ES-I3 (cell line): ENCODE results near the gene DDIT3.

ENCODE experiments used
- H3K36me3 ChIP-seq: 2 replicates; pipeline ENCODE4 v1.6.1; 2013; ENCODE audit warnings: mild to moderate bottlenecking, low read length, control low read depth, moderate library complexity; ENCODE audit not compliant: insufficient read depth
- H3K4me1 ChIP-seq: 2 replicates; pipeline ENCODE4 v1.6.1; 2013; ENCODE audit warnings: mild to moderate bottlenecking, control low read depth, low read length; ENCODE audit not compliant: insufficient read depth
- H3K9ac ChIP-seq: 2 replicates; pipeline ENCODE4 v1.6.1; 2013; ENCODE audit warnings: low read depth, mild to moderate bottlenecking, low read length, moderate library complexity
- H3K9me3 ChIP-seq: 2 replicates; pipeline ENCODE4 v1.6.1; 2013; ENCODE audit warnings: mild to moderate bottlenecking, low read length, moderate library complexity; ENCODE audit not compliant: control insufficient read depth, insufficient read depth

The DDIT3 gene

DNA sequence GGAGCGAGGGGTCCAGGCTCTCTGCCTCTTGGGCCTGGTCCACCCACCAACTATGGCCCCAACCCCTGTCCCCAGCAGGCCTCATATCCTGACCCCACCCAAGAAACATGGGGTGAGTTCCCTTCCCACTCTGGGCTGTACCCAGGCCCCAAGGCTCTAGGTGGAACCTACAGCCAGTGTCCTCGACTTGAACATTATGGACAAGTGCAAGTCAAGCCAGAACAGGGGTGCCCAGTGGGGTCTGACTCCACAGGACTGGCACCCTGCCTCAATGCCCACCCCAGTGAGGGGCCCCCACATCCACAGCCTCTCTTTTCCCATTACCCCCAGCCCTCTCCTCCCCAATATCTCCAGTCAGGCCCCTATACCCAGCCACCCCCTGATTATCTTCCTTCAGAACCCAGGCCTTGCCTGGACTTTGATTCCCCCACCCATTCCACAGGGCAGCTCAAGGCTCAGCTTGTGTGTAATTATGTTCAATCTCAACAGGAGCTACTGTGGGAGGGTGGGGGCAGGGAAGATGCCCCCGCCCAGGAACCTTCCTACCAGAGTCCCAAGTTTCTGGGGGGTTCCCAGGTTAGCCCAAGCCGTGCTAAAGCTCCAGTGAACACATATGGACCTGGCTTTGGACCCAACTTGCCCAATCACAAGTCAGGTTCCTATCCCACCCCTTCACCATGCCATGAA is 49.2 kb downstream of the DDIT3 start:
- no peaks in the 10 kb centered on the region for H3K4me1 ChIP-seq
- H3K36me3 ChIP-seq = no peaks in the 10 kb centered on the region
- no peak overlapping the region for H3K9ac ChIP-seq
- H3K9me3 ChIP-seq = no peaks in the 10 kb centered on the region

GRCh38 chr12:57470286-57470969 is 49.9 kb downstream of the DDIT3 start:
- Histone ChIP-seq H3K9ac (no peak overlapping the region), H3K4me1 (no peaks in the 10 kb centered on the region), H3K36me3 (no peaks in the 10 kb centered on the region), H3K9me3 (no peaks in the 10 kb centered on the region)

DNA sequence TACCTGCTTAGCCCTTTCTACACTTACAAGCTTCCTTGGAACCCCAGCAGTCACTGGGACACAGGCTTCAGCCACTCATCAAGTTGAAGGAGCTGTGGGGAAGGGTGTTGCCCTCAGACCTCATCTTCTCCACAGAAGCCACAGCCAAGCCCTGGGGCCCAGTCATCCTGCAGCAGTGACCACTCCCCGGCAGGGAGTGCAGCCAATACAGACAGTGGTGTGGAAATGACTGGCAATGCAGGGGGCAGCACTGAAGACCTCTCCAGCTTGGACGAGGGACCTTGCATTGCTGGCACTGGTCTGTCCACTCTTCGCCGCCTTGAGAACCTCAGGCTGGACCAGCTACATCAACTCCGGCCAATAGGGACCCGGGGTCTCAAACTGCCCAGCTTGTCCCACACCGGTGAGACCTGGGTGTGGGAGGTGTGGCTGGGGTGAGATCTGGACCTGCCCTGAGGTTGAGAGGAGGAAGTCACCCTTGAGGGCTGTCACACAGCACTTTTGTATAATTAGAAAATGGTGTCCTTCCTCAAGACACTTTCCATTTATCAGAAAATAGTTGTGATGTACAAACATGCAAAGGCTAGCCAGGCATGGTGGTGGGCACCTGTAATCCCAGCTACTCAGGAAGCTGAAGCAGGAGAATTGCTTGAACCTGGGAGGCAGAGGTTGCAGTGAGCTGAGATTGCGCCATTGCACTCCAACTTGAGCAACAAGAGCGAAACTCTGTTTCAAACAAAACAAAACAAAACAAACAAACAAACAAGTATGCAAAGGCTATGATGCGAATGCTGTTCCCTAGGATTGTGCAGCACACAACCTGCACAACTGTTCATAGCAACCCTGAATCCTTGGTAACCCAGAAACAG is 50.8 kb downstream of the DDIT3 start:
- Histone ChIP-seq H3K9ac (no peak overlapping the region), H3K36me3 (no peaks in the 10 kb centered on the region), H3K4me1 (no peaks in the 10 kb centered on the region), H3K9me3 (no peaks in the 10 kb centered on the region)

DNA sequence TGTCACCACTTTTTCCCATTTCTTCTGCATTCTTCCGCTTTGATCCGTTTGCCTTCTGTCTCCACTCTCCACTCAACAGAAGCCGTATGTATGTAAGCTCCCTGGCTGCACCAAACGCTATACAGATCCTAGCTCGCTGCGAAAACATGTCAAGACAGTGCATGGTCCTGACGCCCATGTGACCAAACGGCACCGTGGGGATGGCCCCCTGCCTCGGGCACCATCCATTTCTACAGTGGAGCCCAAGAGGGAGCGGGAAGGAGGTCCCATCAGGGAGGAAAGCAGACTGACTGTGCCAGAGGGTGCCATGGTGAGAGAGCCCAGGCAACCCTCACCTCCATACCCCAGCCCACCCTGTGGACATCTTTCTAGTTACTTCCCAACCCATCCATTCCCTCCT is 52.4 kb downstream of the DDIT3 start:
- H3K4me1 ChIP-seq = 0 out of 2 replicates have a peak, but pooled peaks cover under 1% of the 10 kb centered on the region
- no peaks in the 10 kb centered on the region for H3K36me3 ChIP-seq
- H3K9me3 ChIP-seq = no peaks in the 10 kb centered on the region
- no peak overlapping the region for H3K9ac ChIP-seq

DNA sequence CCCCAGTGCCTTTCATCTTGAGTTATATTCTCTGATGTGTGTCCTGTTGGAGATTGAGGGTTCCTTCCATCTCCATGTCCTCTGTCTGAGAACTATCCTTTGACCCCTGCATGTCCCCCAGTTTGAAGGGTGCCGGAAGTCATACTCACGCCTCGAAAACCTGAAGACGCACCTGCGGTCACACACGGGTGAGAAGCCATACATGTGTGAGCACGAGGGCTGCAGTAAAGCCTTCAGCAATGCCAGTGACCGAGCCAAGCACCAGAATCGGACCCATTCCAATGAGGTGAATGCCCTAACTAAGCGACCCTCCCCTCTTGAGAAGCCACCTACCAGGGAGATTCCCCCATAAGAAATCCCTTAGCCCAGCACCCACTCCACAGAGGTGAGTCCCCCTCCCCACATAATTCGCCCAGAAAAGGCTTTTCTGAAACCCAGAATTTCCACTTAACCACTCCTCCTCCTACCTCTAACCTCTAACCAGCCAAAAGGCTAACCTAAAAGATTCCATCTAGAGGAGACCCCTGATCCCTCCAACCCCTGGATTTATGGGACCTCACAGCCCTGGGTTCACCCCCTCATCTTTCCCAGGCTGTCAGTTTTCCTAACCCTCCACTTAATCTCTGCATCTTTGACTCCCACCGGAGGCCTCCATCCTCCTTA is 53.0 kb downstream of the DDIT3 start:
- 0 out of 2 replicates have a peak, but pooled peaks cover 2% of the 10 kb centered on the region for H3K4me1 ChIP-seq

More for the DNA sequence above, 53.0 kb downstream of the DDIT3 start:
- Histone ChIP-seq H3K9me3 (no peaks in the 10 kb centered on the region), H3K36me3 (no peaks in the 10 kb centered on the region), H3K9ac (no peak overlapping the region)
